GM18951 (cell line): ENCODE results near the gene PLS1.
"Not testable (repeated sequence)": the region's sequence is repeated elsewhere in the genome, so short reads cannot be mapped to it uniquely, and the experiment has no call there.

Experiments used
- POLR2A ChIP-seq: IDR thresholded peaks from 4 replicates; pipeline ENCODE4 v1.6.1; 2011; ENCODE audit warnings: mild to moderate bottlenecking; ENCODE audit not compliant: insufficient read length, insufficient read depth; ENCODE audit errors: extremely low read depth
- in situ Hi-C: fragments of 300-500 bp; cut with MboI; formaldehyde crosslinking; loops from one replicate; pipeline ENCODE4 v1.12.0; 2022; ENCODE audit warnings: low sequenced_read_pairs, mixed read lengths, inconsistent platforms; ENCODE audit not compliant: unreplicated experiment

The PLS1 gene

DNA sequence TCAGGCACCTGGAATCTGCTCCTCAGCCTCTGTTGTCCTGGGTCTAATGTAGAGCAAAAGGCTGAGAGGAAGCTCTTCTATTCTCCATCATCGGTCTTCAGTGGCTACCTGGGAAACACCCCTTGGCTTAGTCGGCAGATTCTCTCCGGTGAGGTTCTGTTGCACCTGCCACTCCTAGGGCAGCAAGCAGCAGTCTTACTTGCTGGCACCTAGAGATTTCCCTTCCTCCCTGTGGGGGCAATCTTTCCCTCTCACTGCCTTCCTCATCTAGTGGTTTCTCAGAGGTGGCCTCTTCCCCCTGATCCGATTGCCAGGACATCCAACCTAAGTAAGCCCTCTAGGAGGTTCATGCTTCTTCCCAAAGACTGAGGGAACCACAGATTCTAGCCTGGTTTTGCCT is 60.8 kb downstream of the PLS1 start:
- in situ Hi-C loops, result no loop called here
- TF ChIP-seq POLR2A, result no peak

DNA sequence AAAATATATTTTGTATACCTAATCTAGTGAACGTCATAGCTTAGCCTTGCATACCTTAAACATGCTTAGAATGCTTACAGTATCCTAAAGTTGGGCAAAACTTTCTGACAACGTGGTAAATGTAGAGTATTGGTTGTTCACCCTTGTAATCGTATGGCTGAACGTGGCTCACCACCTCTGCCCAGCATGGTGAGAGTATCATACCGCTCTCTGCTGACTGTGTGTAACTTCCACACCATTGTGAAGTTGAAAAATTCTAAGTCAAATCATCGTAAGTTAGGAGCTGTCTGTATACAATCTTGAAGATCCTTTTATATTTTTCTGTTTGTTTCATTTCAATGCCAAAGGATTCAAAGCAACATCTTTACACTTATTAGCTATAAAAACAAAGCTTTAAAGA is 64.2 kb downstream of the PLS1 start:
- no peak for TF ChIP-seq POLR2A
- in situ Hi-C loops, result no loop called here

DNA sequence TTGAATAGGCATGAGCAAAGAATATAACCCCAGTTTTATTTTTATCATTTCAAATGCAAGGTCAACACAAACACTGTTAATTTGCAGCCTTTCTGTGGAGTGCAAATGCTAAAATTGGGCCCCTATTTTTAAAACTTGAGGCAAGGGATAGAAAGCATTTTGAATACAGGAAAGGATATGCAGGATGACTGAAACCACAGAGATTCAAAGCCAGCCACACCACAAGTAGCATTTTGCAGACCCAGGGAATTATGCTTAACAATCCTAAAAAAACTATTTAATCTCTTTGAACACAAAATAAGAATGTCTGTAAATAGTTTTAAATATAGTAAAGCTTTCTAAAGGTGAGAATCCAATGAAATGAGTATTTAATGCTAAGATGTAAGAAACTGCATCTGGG is 64.7 kb downstream of the PLS1 start:
- TF ChIP-seq POLR2A, result no peak
- in situ Hi-C loops, result no loop called here

GRCh38 chr3:142663865-142664264 is 67.7 kb downstream of the PLS1 start:
- in situ Hi-C loops, result no loop called here
- no peak for TF ChIP-seq POLR2A

DNA sequence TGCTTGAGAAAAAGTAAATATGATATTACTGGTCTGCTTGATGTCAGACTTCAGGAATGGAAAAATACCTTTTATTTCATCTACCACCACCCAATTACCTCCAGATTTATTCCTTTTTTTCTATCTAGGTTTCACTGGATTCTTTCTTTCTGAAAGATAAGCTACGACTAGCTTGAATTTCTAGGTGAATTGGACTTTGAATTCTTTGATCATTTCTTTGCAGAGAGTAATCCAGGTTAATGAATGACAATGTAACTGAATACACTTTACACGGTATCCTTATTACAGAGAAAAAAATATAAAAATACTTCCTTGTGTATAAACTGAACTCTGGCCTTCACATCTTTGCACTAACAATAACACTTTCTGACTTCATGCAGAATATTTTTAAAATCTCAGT is 68.1 kb downstream of the PLS1 start:
- in situ Hi-C loops, result no loop called here
- no peak for TF ChIP-seq POLR2A

- in situ Hi-C loops, result no loop called here
- no peak for TF ChIP-seq POLR2A
Measured at GRCh38 chr3:142664819-142665218, 68.6 kb downstream of the PLS1 start.

- no peak for TF ChIP-seq POLR2A
- in situ Hi-C loops, result no loop called here
Measured at GRCh38 chr3:142670120-142670519, 73.9 kb downstream of the PLS1 start.

DNA sequence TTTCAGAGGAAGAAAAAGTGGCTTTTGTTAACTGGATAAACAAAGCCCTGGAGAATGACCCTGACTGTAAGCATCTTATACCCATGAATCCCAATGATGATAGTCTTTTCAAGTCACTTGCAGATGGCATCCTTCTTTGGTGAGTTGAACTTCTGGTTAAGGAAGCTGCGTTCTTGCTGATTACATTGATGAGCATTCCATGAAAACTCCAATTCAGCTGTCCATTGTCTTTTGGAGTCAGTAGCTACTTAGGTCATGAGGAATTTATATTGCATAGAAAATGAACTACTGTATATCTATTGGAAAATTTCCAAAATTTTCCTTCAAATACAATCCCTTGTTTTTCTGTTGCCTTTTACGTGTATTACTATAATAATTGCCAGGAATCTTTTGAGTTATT is 80.0 kb downstream of the PLS1 start:
- no peak for TF ChIP-seq POLR2A
- in situ Hi-C loops, result no loop called here

DNA sequence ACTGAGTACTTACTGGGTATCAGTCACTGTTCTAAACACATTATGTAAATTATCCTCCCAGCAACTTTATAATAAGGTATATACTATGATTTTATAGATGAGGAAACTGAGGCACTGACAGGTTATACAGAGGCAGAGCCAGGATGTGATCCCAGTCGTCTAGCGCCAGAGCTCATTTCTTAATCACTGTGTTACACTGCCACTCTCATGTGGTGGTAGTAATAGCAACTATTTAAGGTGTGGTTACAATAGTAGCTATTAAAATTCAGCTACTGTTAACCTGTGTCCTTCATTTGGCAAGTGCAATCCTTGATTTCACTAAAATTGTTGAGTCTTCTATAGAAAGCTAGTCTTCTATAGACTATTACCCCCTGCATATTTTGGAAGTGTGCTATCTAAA is 84.5 kb downstream of the PLS1 start:
- in situ Hi-C loops, result no loop called here
- TF ChIP-seq POLR2A, result no peak

DNA sequence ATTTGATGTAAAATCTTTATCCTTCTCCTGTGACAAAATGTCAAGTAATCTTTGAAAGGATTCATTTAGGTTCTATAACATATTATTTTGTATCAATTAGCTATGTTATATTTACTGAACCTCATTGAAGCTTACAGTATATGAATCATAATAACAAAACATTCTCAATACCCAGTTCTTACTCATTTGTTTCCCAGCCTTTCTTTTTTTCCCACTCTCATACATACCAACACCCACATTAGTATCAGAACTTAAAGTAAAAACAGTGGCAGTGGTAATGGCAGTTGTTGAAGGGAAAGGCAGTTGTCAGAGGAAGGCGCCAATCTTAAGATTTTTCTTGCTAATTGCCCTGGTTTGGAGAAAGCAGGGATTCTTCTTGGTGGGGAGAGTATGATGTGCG is 94.4 kb downstream of the PLS1 start:
- in situ Hi-C loops, result no loop called here
- no peak for TF ChIP-seq POLR2A

- in situ Hi-C loops, result no loop called here
- no peak for TF ChIP-seq POLR2A
Measured at GRCh38 chr3:142691527-142691926, 95.3 kb downstream of the PLS1 start.

GRCh38 chr3:142693136-142693853 is 97.1 kb downstream of the PLS1 start:
- in situ Hi-C loops, result no loop called here
- TF ChIP-seq POLR2A, result no peak

GRCh38 chr3:142694225-142694624 is 98.0 kb downstream of the PLS1 start:
- in situ Hi-C loops, result no loop called here
- no peak for TF ChIP-seq POLR2A

DNA sequence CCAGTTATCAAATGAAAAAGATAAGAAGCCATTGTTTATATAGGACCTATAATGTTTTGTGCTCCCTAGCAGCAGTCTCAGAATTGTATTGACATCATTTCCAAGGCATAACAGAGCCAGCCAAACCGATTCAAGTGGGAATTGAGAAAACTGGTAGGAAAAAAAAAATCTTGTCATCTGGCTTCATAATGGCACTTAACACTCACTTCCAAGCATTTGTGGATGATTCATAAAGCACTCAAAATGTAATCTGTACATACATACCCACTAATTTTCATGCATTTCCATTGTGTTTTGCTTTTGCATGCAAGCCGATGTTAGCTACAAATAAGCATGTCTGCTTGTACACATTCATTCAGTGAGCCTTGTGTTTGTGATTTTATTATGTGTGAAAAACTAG is 109.0 kb downstream of the PLS1 start:
- in situ Hi-C loops, result no loop called here
- TF ChIP-seq POLR2A, result no peak

DNA sequence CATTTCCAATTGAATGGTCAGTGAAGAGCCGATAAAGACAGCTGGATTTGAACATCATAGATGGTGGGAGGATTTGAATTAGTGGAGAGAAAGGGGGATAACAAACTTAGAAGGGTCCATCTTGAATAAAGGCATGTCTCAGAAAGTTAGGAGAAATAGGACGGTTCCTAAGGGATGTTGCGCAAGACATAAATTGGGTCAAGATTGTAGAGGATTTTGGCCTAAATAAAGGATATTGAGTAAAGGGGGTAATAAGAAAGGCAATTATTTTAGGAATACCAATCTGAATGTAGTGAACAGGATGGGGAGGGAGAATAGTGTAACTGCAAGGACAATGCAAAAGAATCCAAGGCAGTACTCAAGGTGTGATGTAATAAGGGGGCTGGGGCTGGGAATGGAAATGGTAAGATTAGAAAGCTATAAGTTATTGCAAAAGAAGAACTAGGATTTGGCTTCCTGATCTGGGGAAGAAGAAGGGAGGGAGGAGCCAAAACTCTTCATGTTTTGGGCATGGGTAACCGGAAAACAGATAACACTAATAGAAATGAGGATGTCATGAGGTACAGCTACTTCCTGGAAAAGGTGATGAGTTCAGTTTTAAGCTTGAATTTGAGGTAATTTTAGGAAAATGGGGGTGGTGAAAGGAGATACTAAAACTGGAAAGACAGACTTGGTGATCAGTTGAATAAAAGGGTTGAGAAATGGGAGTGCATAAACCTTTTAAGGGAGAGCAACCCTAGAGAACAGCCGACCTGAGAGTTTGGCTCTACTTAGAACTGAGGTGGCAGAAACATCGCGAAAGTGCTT is 110.3 kb downstream of the PLS1 start:
- no peak for TF ChIP-seq POLR2A
- in situ Hi-C loops, result no loop called here

DNA sequence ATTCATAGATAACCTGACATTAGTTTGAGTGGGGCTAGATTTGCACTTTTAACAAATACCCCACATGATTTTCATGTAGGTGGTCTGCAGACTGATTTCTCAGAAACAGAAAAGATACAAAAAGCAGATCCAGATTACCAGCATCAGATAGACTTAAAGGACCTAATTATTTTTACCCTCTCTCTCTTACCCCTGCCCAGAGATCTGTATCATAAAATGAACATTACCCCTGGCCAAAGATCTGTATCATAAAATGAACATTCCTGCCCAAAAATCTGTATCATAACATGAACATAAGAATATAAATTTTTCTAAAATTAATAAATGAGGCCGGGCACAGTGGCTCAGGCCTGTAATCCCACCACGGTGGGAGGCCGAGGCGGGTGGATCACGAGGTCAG is 113.0 kb downstream of the PLS1 start:
- in situ Hi-C loops, result no loop called here
- TF ChIP-seq POLR2A, result no peak

- in situ Hi-C loops, result not testable (repeated sequence)
Measured at GRCh38 chr3:142714882-142715281, 118.7 kb downstream of the PLS1 start.
